Body of pancreas (tissue), 4 donors: Measurements from ENCODE around the gene SH3GLB2. TPM values are rescaled to one million over a fixed set of nuclear protein-coding genes. Genes with fewer than 3 reads are reported as not detected.
A peak's percentile ranks its signal among the peaks of the same experiment; 100 is the strongest.

ENCODE experiments used
- ATAC-seq: fragments of 150-250 bp; one replicate; pipeline ENCODE4 v1.9.1; 2016
- DNase-seq, 4 donors: peaks; one replicate each; pipeline ENCODE4 v3.0.0-alpha.2; 2019
- H3K27ac ChIP-seq, 4 donors: fragments of 200-600 bp; sonication (generic); 1 replicate in 3 of 4; 2 replicates in 1 of 4; pipeline versions ENCODE4 v1.5.1 to v1.6.1; 2016 to 2019; ENCODE audit warnings: mild to moderate bottlenecking in 1 of 4, mixed read lengths in 1 of 4, moderate library complexity in 1 of 4
- H3K27me3 ChIP-seq, 2 donors: fragments of 200-600 bp; sonication (generic); one replicate each; pipeline ENCODE4 v1.6.0; 2016; ENCODE audit warnings: mild to moderate bottlenecking in 1 of 2
- H3K36me3 ChIP-seq, 2 donors: fragments of 200-600 bp; sonication (generic); replicated peaks in 1 of 2; 2 replicates each; pipeline ENCODE4 v1.5.1; 2016; ENCODE audit warnings: low read depth in 2 of 2; ENCODE audit not compliant: insufficient read depth in 1 of 2
- H3K4me1 ChIP-seq: fragments of 200-600 bp; sonication (generic); one replicate; pipeline ENCODE4 v1.6.0; 2016
- H3K4me3 ChIP-seq, 2 donors: fragments of 200-600 bp; sonication (generic); 1 replicate in 1 of 2; 2 replicates in 1 of 2; pipeline ENCODE4 v1.5.1; 2016 to 2019
- H3K9me3 ChIP-seq, 3 donors: fragments of 200-600 bp; sonication (generic); 1 replicate in 2 of 3; 2 replicates in 1 of 3; pipeline ENCODE4 v1.5.1; 2016
- POLR2A ChIP-seq, 3 donors: fragments of 450-650 bp; IDR thresholded peaks; one replicate each; pipeline ENCODE4 v1.6.1; 2016; ENCODE audit warnings: antibody characterized with exemption in 3 of 3, mild to moderate bottlenecking in 2 of 3
- WGBS, 2 donors: methylation state at CpG; one replicate each; pipeline ENCODE4 v1.1.5; 2017; 5-methylcytosine and 5-hydroxymethylcytosine counted together
- intact Hi-C: fragments of 100-400 bp; cut with DNase I; formaldehyde crosslinking; loops from one replicate; pipeline ENCODE4 v1.15.1; 2023
- total RNA-seq, 2 donors: library from RNA; depleted of rRNA; stranded (reverse); fragments of >200 nt; gene quantifications; one replicate each; pipeline ENCODE4 v1.1.0, GENCODE V29; 2016
- TF ChIP-seq, protein P1 (sequence below), 7 experiments: fragments of 450-650 bp in 4 of 7; fragments of 200-600 bp in 3 of 7; sonication (generic) in 3 of 7; IDR thresholded peaks; one replicate each; pipeline ENCODE4 v1.5.1; 2016 to 2019; ENCODE audit warnings: antibody characterized with exemption in 7 of 7

SH3GLB2 gene
- total RNA-seq, 2 donors from 2014 or later, result 104 to 108 TPM

DNA sequence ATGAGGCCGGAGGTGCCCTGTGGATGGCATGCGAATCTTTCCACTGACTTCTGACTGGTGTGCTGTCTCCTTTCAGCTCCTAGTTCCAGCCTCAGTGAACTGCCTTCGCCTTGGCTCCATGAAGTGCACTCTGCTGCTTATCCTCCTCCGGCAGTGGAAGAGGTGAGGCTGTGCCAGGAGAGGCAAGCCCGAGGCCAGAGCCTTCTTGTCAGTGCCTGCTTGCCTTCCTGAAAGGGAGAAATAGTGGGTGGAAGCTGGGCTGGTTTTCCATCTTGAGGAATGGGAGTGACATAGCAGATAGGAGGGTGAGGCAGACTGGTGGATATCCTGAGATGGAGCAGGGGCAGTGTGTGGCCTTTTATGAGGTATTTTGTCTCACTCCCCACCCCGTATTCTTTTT is 29.7 kb downstream of the SH3GLB2 start:
- peaks cover 0 to 52% of the 10 kb centered on the region in 2 donors for H3K36me3 ChIP-seq
- no peak for TF ChIP-seq POLR2A (IDR thresholded peaks at IDR 0.05)
- TF ChIP-seq, protein P1, sequence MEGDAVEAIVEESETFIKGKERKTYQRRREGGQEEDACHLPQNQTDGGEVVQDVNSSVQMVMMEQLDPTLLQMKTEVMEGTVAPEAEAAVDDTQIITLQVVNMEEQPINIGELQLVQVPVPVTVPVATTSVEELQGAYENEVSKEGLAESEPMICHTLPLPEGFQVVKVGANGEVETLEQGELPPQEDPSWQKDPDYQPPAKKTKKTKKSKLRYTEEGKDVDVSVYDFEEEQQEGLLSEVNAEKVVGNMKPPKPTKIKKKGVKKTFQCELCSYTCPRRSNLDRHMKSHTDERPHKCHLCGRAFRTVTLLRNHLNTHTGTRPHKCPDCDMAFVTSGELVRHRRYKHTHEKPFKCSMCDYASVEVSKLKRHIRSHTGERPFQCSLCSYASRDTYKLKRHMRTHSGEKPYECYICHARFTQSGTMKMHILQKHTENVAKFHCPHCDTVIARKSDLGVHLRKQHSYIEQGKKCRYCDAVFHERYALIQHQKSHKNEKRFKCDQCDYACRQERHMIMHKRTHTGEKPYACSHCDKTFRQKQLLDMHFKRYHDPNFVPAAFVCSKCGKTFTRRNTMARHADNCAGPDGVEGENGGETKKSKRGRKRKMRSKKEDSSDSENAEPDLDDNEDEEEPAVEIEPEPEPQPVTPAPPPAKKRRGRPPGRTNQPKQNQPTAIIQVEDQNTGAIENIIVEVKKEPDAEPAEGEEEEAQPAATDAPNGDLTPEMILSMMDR (IDR thresholded peaks at IDR 0.05), result no peak

DNA sequence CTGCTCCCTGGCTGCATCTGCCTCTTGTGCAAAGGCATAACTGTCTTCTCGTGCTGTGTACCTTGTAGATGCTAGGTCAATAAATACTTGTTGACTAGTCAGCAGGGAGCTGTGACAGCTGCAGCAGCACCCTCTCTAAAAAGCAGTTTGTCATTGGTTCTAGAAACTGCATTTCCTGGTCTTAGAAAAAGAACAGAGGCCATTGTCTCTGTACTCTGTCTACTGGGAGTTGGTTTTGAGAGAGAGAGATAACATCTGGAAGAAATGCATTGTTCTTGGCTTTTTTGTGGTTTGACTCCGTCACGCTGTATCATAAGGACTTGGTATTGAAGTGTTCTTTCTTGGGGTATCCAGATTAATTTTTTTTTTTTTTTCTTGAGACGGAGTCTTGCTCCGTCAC is 32.3 kb downstream of the SH3GLB2 start:
- Histone ChIP-seq H3K9me3 (no peaks in the 10 kb centered on the region), H3K27me3 (no peaks in the 10 kb centered on the region), H3K36me3 (peaks cover 0 to 39% of the 10 kb centered on the region in 2 donors), H3K27ac (no peak overlapping the region), H3K4me3 (no peak overlapping the region), H3K4me1 (no peaks in the 10 kb centered on the region)
- no peak for DNase-seq
- WGBS, 2 donors, result 85 to 93% methylated on average over 4 to 5 of the region's 5 CpGs
- TF ChIP-seq POLR2A (IDR thresholded peaks at IDR 0.05), result no peak
- TF ChIP-seq, protein P1 (IDR thresholded peaks at IDR 0.05), result no peak
- intact Hi-C loops, result no loop called here
- no peak for ATAC-seq

More for the DNA sequence above, 29.7 kb downstream of the SH3GLB2 start:
- Histone ChIP-seq H3K9me3 (no peaks in the 10 kb centered on the region), H3K4me1 (no peaks in the 10 kb centered on the region), H3K27me3 (no peaks in the 10 kb centered on the region), H3K4me3 (no peak overlapping the region), H3K27ac (no peak overlapping the region)
- intact Hi-C loops, result no loop called here
- WGBS, 2 donors, result 86 to 92% methylated on average over 3 to 6 of the region's 6 CpGs
- no peak for DNase-seq
- no peak for ATAC-seq

DNA sequence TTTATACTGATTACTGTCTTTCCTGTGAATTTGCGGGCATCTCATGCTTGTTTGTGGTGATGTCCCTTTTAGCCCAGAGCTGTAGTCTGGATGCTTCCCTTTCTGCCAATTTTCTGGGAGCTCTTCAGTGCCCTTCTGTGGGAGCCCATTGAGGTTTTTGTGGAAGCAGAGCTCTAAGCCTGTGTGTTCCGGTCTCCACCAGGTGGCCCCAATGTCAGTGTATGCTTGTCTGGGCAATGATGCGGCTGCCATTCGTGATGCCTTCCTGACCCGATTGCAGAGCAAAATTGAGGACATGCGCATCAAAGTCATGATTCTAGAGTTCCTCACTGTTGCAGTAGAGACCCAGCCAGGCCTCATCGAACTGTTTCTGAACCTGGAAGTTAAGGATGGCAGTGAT is 35.1 kb downstream of the SH3GLB2 start:
- Histone ChIP-seq H3K4me3 (no peak overlapping the region), H3K9me3 (no peaks in the 10 kb centered on the region), H3K4me1 (no peaks in the 10 kb centered on the region), H3K36me3 (peaks cover 0 to 31% of the 10 kb centered on the region in 2 donors), H3K27me3 (no peaks in the 10 kb centered on the region), H3K27ac (no peak overlapping the region)
- no peak for ATAC-seq
- intact Hi-C loops, result no loop called here
- DNase-seq, result peak in 1 of 4 donors; percentile 29
- WGBS, 2 donors, result 54 to 65% methylated on average over 3 to 7 of the region's 7 CpGs
- no peak for TF ChIP-seq POLR2A (IDR thresholded peaks at IDR 0.05)
- TF ChIP-seq, protein P1 (IDR thresholded peaks at IDR 0.05), result peak in 3 of 7 experiments; percentile 8 to 25 (median 20)

DNA sequence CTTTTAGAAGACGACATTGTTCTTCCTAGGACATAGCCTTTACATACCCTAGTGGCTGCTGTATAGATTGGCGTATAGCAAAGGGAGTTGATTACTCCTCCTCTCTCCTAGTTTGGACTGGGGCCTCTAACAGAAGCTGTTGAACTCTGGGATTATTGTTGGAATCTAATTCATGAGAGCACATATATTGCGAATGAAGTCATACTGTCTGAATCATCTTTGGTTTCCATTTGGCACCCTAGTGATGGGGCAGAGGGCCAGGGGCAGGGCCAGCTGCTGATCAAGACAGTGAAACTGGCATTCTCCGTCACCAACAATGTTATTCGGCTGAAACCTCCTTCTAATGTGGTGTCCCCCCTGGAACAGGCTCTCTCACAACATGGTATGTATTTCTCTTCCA is 40.3 kb downstream of the SH3GLB2 start:
- Histone ChIP-seq H3K4me1 (no peaks in the 10 kb centered on the region), H3K9me3 (no peaks in the 10 kb centered on the region), H3K27ac (no peak overlapping the region), H3K4me3 (no peak overlapping the region), H3K27me3 (no peaks in the 10 kb centered on the region), H3K36me3 (peaks cover 5 to 41% of the 10 kb centered on the region in 2 donors)
- DNase-seq (no peak), ATAC-seq (no peak)
- no peak for TF ChIP-seq POLR2A (IDR thresholded peaks at IDR 0.05)
- TF ChIP-seq, protein P1 (IDR thresholded peaks at IDR 0.05), result no peak
- intact Hi-C loops, result no loop called here
- 89 to 90% methylated on average over 5 of the region's 5 CpGs for WGBS, 2 donors

DNA sequence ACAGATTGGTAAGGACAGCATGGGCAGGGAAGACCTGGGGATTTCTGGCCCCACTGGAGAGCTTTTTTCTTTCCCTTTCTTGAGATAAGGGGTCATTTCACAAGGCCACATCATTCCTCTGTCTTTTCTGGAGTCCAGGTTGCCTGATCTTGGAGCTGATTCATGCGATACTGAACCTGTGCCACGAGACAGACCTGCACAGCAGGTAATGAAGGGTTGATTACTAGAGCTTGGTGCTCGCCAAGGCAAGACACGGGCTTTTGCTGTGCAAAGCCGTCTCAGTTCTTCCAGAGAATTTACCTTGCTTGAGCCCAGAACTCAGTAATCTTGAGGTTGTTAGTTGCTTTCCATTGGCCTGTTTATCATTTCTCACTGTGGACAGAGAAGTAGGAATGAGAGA is 41.5 kb downstream of the SH3GLB2 start:
- Histone ChIP-seq H3K4me1 (no peaks in the 10 kb centered on the region), H3K27ac (no peak overlapping the region), H3K9me3 (no peaks in the 10 kb centered on the region), H3K4me3 (no peak overlapping the region), H3K27me3 (no peaks in the 10 kb centered on the region), H3K36me3 (peaks cover 9 to 42% of the 10 kb centered on the region in 2 donors)
- intact Hi-C loops, result no loop called here
- no peak for TF ChIP-seq POLR2A (IDR thresholded peaks at IDR 0.05)
- TF ChIP-seq, protein P1 (IDR thresholded peaks at IDR 0.05), result no peak
- DNase-seq, result no peak
- WGBS, 2 donors, result 78 to 97% methylated on average over 5 of the region's 5 CpGs
- ATAC-seq, result no peak
